Subcutaneous preadipocyte (primary cell): ENCODE results near the gene DEPDC1B. TPM values are rescaled to one million over a fixed set of nuclear protein-coding genes. Genes with fewer than 3 reads are reported as not detected.

ENCODE experiments used
- total RNA-seq: library from RNA; depleted of rRNA; stranded (reverse); fragments of >200 nt; gene quantifications from 2 replicates; pipeline ENCODE4 v1.2.3, GENCODE V29; 2012

DEPDC1B gene
- 5.1 and 11.3 TPM in 2 replicates for total RNA-seq

GRCh38 chr5:60699609-60700415, at the start of gene DEPDC1B:
DEPDC1B (minus strand) TSS chr5:60700166; CDS start chr5:60700093, 73 bp downstream.

Other genes with a start within 250 kb of the DEPDC1B start
- under 0.01 TPM in 2 replicates for gene ELOVL7, start 144.1 kb upstream of the DEPDC1B start, total RNA-seq
- 17.3 and 19.9 TPM in 2 replicates for gene ERCC8, start 244.9 kb upstream of the DEPDC1B start, total RNA-seq
- gene NDUFAF2, start 245.0 kb upstream of the DEPDC1B start, total RNA-seq: 36.8 and 38.2 TPM in 2 replicates